Measurements from ENCODE around the gene PCBP2. TPM values are rescaled to one million over a fixed set of nuclear protein-coding genes. Genes with fewer than 3 reads are reported as not detected.

Gene PCBP2
- polyA plus RNA-seq, 1 donor from 2014 or later, result 242 TPM

- Histone ChIP-seq H3K9me2 (ENCODE audit: insufficient read depth, low read length) (no peaks in the 10 kb centered on the region), H3K27me3 (ENCODE audit: insufficient read depth, low read depth, low read length) (no peaks in the 10 kb centered on the region), H3K79me2 (replicated peaks; ENCODE audit: insufficient read depth, low read length) (no peaks in the 10 kb centered on the region), H3K4me3 (ENCODE audit: low read length) (no peak overlapping the region), H3K4me2 (ENCODE audit: low read length) (no peak overlapping the region), H3K36me3 (ENCODE audit: insufficient read depth, low read length) (no peaks in the 10 kb centered on the region), H4K20me1 (ENCODE audit: insufficient read depth) (no peaks in the 10 kb centered on the region), H3F3A (ENCODE audit: insufficient read depth, low read length, poor library complexity, severe bottlenecking) (no peaks in the 10 kb centered on the region), H3K9me3 (ENCODE audit: low read length) (no peaks in the 10 kb centered on the region), H3K27ac (ENCODE audit: low read length) (no peak overlapping the region), H3K9ac (ENCODE audit: low read length) (no peak overlapping the region), H2AFZ (ENCODE audit: low read depth, low read length) (no peak overlapping the region)
- TF ChIP-seq TAF1 (IDR thresholded peaks at IDR 0.05; ENCODE audit: low read depth) (no peak), EP300 (conservative IDR thresholded peaks at IDR 0.05; ENCODE audit: poor library complexity, severe bottlenecking) (no peak), POLR2AphosphoS5 (IDR thresholded peaks at IDR 0.05) (no peak), RAD21 (conservative IDR thresholded peaks at IDR 0.05) (no peak), EZH2 (IDR thresholded peaks at IDR 0.05; ENCODE audit: borderline replicate concordance, insufficient read depth, low read length, poor library complexity, severe bottlenecking) (no peak), CTCF (IDR thresholded peaks at IDR 0.05; ENCODE audit: poor library complexity, severe bottlenecking) (no peak)
Measured at GRCh38 chr12:53428741-53429140, 23.2 kb upstream of the PCBP2 start.

- Histone ChIP-seq H3K36me3 (ENCODE audit: insufficient read depth, low read length) (no peaks in the 10 kb centered on the region), H3F3A (ENCODE audit: insufficient read depth, low read length, poor library complexity, severe bottlenecking) (no peaks in the 10 kb centered on the region), H3K27ac (ENCODE audit: low read length) (no peak overlapping the region), H3K9me2 (ENCODE audit: insufficient read depth, low read length) (no peaks in the 10 kb centered on the region), H2AFZ (ENCODE audit: low read depth, low read length) (no peak overlapping the region), H3K4me3 (ENCODE audit: low read length) (no peak overlapping the region), H3K27me3 (ENCODE audit: insufficient read depth, low read depth, low read length) (no peaks in the 10 kb centered on the region), H3K79me2 (replicated peaks; ENCODE audit: insufficient read depth, low read length) (no peaks in the 10 kb centered on the region), H3K9me3 (ENCODE audit: low read length) (no peaks in the 10 kb centered on the region), H4K20me1 (ENCODE audit: insufficient read depth) (no peaks in the 10 kb centered on the region), H3K9ac (ENCODE audit: low read length) (no peak overlapping the region), H3K4me2 (ENCODE audit: low read length) (no peak overlapping the region)
- TF ChIP-seq POLR2AphosphoS5 (IDR thresholded peaks at IDR 0.05) (no peak), REST (IDR thresholded peaks at IDR 0.05; ENCODE audit: borderline replicate concordance) (no peak)
Measured at GRCh38 chr12:53430116-53430515, 21.8 kb upstream of the PCBP2 start.

- Histone ChIP-seq H3K4me3 (ENCODE audit: low read length) (no peak overlapping the region), H2AFZ (ENCODE audit: low read depth, low read length) (no peak overlapping the region), H3K27ac (ENCODE audit: low read length) (no peak overlapping the region), H4K20me1 (ENCODE audit: insufficient read depth) (no peaks in the 10 kb centered on the region), H3K4me2 (ENCODE audit: low read length) (no peak overlapping the region), H3K9me2 (ENCODE audit: insufficient read depth, low read length) (no peaks in the 10 kb centered on the region), H3K79me2 (replicated peaks; ENCODE audit: insufficient read depth, low read length) (no peaks in the 10 kb centered on the region), H3K27me3 (ENCODE audit: insufficient read depth, low read depth, low read length) (no peaks in the 10 kb centered on the region), H3K9ac (ENCODE audit: low read length) (no peak overlapping the region), H3F3A (ENCODE audit: insufficient read depth, low read length, poor library complexity, severe bottlenecking) (no peaks in the 10 kb centered on the region), H3K36me3 (ENCODE audit: insufficient read depth, low read length) (no peaks in the 10 kb centered on the region), H3K9me3 (ENCODE audit: low read length) (no peaks in the 10 kb centered on the region)
- TF ChIP-seq EZH2 (IDR thresholded peaks at IDR 0.05; ENCODE audit: borderline replicate concordance, insufficient read depth, low read length, poor library complexity, severe bottlenecking) (no peak), REST (IDR thresholded peaks at IDR 0.05; ENCODE audit: borderline replicate concordance) (no peak), CTCF (IDR thresholded peaks at IDR 0.05; ENCODE audit: poor library complexity, severe bottlenecking) (no peak), POLR2AphosphoS5 (IDR thresholded peaks at IDR 0.05) (no peak), TAF1 (IDR thresholded peaks at IDR 0.05; ENCODE audit: low read depth) (no peak), SMC3 (conservative IDR thresholded peaks at IDR 0.05; ENCODE audit: poor library complexity) (no peak), RAD21 (conservative IDR thresholded peaks at IDR 0.05) (no peak), MXI1 (conservative IDR thresholded peaks at IDR 0.05; ENCODE audit: poor library complexity, severe bottlenecking) (no peak), EP300 (conservative IDR thresholded peaks at IDR 0.05; ENCODE audit: poor library complexity, severe bottlenecking) (no peak)
Measured at GRCh38 chr12:53431187-53431586, 20.7 kb upstream of the PCBP2 start.
